HepG2 (cell line): ENCODE data around the gene EDEM1. TPM values are rescaled to one million over a fixed set of nuclear protein-coding genes. Genes with fewer than 3 reads are reported as not detected.

Experiments used
- ATAC-seq: fragments of 200-7000 bp; cut with Tn5 transposase; 3 replicates; pipeline ENCODE4 v1.9.1; 2020; ENCODE audit warnings: mild to moderate bottlenecking, moderate library complexity
- BruUV-seq: library from RNA; stranded (reverse); fragments of 400-500 nt; replicated peaks from 2 replicates; lab custom pipeline; 2021; lab: Mats Ljungman, UMichigan
- CTCF ChIA-PET: fragments of 300-600 bp; formaldehyde crosslinking; extraction: SDS; loops from one replicate; lab custom pipeline; 2021; ENCODE audit warnings: low total read pairs, inconsistent platforms, low intra/inter-chr PET ratio; lab: Yijun Ruan, JAX
- POLR2A ChIA-PET: fragments of 350-600 bp; sonication (Branson Sonifier 250); formaldehyde crosslinking; loops from one replicate; lab custom pipeline; 2020; ENCODE audit warnings: antibody characterized with exemption, inconsistent platforms; lab: Yijun Ruan, JAX
- DNase-seq: peaks from one replicate; pipeline ENCODE4 v3.0.0-alpha.2; 2015; ENCODE audit warnings: low spot score
- FAIRE-seq: peaks from 3 replicates; lab custom pipeline; 2011; peaks lifted over from hg19 to GRCh38; lab: Jason Lieb, UNC
- H2AFZ ChIP-seq: one replicate; pipeline ENCODE4 v1.6.1; 2011; ENCODE audit warnings: low read length, inconsistent platforms
- H3K27ac ChIP-seq: fragments of 300-600 bp; 3 replicates; pipeline ENCODE4 v1.8.0; 2011; ENCODE audit warnings: mixed run types, mild to moderate bottlenecking, mixed read lengths, low read length, inconsistent platforms; ENCODE audit not compliant: insufficient read depth; ENCODE audit errors: extremely low read length
- H3K27me3 ChIP-seq, 2 experiments: fragments of 200-600 bp in 1 of 2; 2 replicates in 1 of 2; 3 replicates in 1 of 2; pipeline versions ENCODE4 v1.6.0 to v1.8.0; 2011; ENCODE audit warnings: low read length in 2 of 2, mild to moderate bottlenecking in 2 of 2, moderate library complexity in 2 of 2, inconsistent platforms in 1 of 2; ENCODE audit not compliant: insufficient read depth in 2 of 2, control insufficient read depth in 1 of 2
- H3K36me3 ChIP-seq, 2 experiments: fragments of 200-600 bp in 1 of 2; replicated peaks in 1 of 2; 2 replicates in 1 of 2; 3 replicates in 1 of 2; pipeline versions ENCODE4 v1.5.1 to v1.8.0; 2011; ENCODE audit warnings: low read length in 2 of 2, inconsistent platforms in 1 of 2; ENCODE audit not compliant: insufficient read depth in 2 of 2, control insufficient read depth in 1 of 2
- H3K4me1 ChIP-seq: 2 replicates; pipeline ENCODE4 v1.5.1; 2012; ENCODE audit warnings: low read length, inconsistent platforms; ENCODE audit not compliant: insufficient read depth
- H3K4me2 ChIP-seq: 2 replicates; pipeline ENCODE4 v1.6.0; 2011; ENCODE audit warnings: low read depth, low read length, inconsistent platforms
- H3K4me3 ChIP-seq, 3 experiments: fragments of 200-600 bp in 1 of 3; sonication (generic), shearing (Covaris generic) in 1 of 3; replicated peaks in 1 of 3; 2 replicates each; pipeline ENCODE4 v1.5.1; 2011 to 2016; ENCODE audit warnings: low read length in 3 of 3, inconsistent platforms in 2 of 3, low read depth in 2 of 3, mild to moderate bottlenecking in 2 of 3, control low read depth in 1 of 3, mixed read lengths in 1 of 3; ENCODE audit not compliant: insufficient read depth in 1 of 3
- H3K79me2 ChIP-seq: one replicate; pipeline ENCODE4 v1.6.1; 2011; ENCODE audit warnings: low read length, inconsistent platforms; ENCODE audit not compliant: insufficient read depth
- H3K9ac ChIP-seq: 2 replicates; pipeline ENCODE4 v1.6.0; 2011; ENCODE audit warnings: mild to moderate bottlenecking, low read depth, low read length, inconsistent platforms; ENCODE audit not compliant: insufficient read depth
- H3K9me3 ChIP-seq: 2 replicates; pipeline ENCODE4 v1.5.1; 2012; ENCODE audit warnings: mild to moderate bottlenecking, low read length
- H4K20me1 ChIP-seq: 2 replicates; pipeline ENCODE4 v1.6.0; 2011; ENCODE audit warnings: inconsistent platforms, mild to moderate bottlenecking, low read length, moderate library complexity; ENCODE audit not compliant: insufficient read depth
- PRDM10 ChIP-seq: sonication (generic); formaldehyde crosslinking; IDR thresholded peaks from 2 replicates; pipeline ENCODE4 v1.4.0; 2020; ENCODE audit warnings: low read depth, missing genetic modification reagents
- RBM22 ChIP-seq: fragments of 200-400 bp; formaldehyde crosslinking; optimal IDR thresholded peaks from 2 replicates; pipeline ENCODE3; 2017; ENCODE audit warnings: mild to moderate bottlenecking, low read length, moderate library complexity
- WGBS: methylation state at CpG from one replicate; pipeline ENCODE4 v1.1.6; 2017; ENCODE audit warnings: low lambda C conversion rate; 5-methylcytosine and 5-hydroxymethylcytosine counted together
- in situ Hi-C: cut with HindIII; loops from 2 replicates; pipeline ENCODE4 v1.10.0; 2017; ENCODE audit warnings: low pct_unique_long_range_greater_than_20kb; ENCODE audit not compliant: extremely low pct_ligation_motif_present
- intact Hi-C: fragments of 100-400 bp; cut with micrococcal nuclease; formaldehyde crosslinking; loops from one replicate; pipeline ENCODE4 v1.10.0; 2022; ENCODE audit not compliant: unreplicated experiment
- polyA plus RNA-seq, 8 experiments: library from polyadenylated mRNA; depleted of rRNA in 3 of 8; stranded (reverse) in 7 of 8; unstranded in 1 of 8; fragments of >200 nt; fragmentation: Illumina TruSeq in 4 of 8; extraction: Trizol in 4 of 8; gene quantifications; 2 replicates each; pipeline versions ENCODE4 v1.2.1 to v1.2.3, GENCODE V29; 2011 to 2016; ENCODE audit warnings: low read depth in 4 of 8, missing spikeins in 1 of 8, mixed read lengths in 1 of 8; ENCODE audit not compliant: insufficient read depth in 1 of 8
- total RNA-seq, 5 experiments: library from RNA; depleted of rRNA; stranded (reverse); fragments of >200 nt; fragmentation: Illumina TruSeq; extraction: Trizol; gene quantifications; 2 replicates each; pipeline ENCODE4 v1.2.3, GENCODE V29; 2016; ENCODE audit warnings: low read depth in 1 of 5

The EDEM1 gene
- total and polyA plus RNA-seq, 2 of the 13 experiments (the other 11 are each of a cell fraction or from before 2014, with no cell fraction given): 13.8 to 25.8 TPM

- no peaks in the 10 kb centered on the region for H4K20me1 ChIP-seq
- intact Hi-C loops: no loop called here
- no peak for FAIRE-seq
- H3K4me2 ChIP-seq: no peak overlapping the region
- H3K4me1 ChIP-seq: peaks cover 24% of the 10 kb centered on the region
- in situ Hi-C loops: no loop called here
- ATAC-seq: no peak
- H3K9me3 ChIP-seq: no peaks in the 10 kb centered on the region
- ChIA-PET CTCF (no interaction called here), POLR2A (no interaction called here)
- no peak overlapping the region for H3K27ac ChIP-seq
- H3K27me3 ChIP-seq: no peaks in the 10 kb centered on the region
- no peak for DNase-seq
- H3K36me3 ChIP-seq: peaks cover 38 to 87% of the 10 kb centered on the region in 2 experiments
- H3K4me3 ChIP-seq: no peak overlapping the region
- BruUV-seq: no TSS peak
- no peak overlapping the region for H3K9ac ChIP-seq
- no peak overlapping the region for H2AFZ ChIP-seq
- H3K79me2 ChIP-seq: no peaks in the 10 kb centered on the region
- TF ChIP-seq PRDM10 (CRISPR knock-in tag): no peak
- TF ChIP-seq RBM22: peak; percentile 23
- TF ChIP-seq, all 625 proteins: peak for 1
- WGBS: 97% methylated on average over 9 of the region's 9 CpGs
Measured at GRCh38 chr3:5212628-5213573, 25.4 kb downstream of the EDEM1 start.
